MM.1S (cell line): ENCODE results near the gene SAAL1.

ENCODE experiments used
- DNase-seq: peaks from one replicate; pipeline ENCODE4 v3.0.0-alpha.2; 2015
- H2AFZ ChIP-seq: fragments of 300-600 bp; sonication (generic); 2 replicates; pipeline ENCODE4 v1.6.0; 2016; ENCODE audit warnings: antibody characterized with exemption, low read length
- H3F3A ChIP-seq: fragments of 300-600 bp; sonication (generic); 2 replicates; pipeline ENCODE4 v1.6.1; 2016; ENCODE audit warnings: mild to moderate bottlenecking, antibody characterized with exemption, low read length, moderate library complexity, mixed read lengths; ENCODE audit not compliant: insufficient read depth
- H3K27ac ChIP-seq: fragments of 300-600 bp; sonication (generic); 2 replicates; pipeline ENCODE4 v1.5.1; 2016; ENCODE audit warnings: mild to moderate bottlenecking, low read length
- H3K27me3 ChIP-seq: fragments of 300-600 bp; sonication (generic); replicated peaks from 2 replicates; pipeline ENCODE4 v1.6.0; 2016; ENCODE audit warnings: low read length; ENCODE audit not compliant: insufficient read depth
- H3K36me3 ChIP-seq: fragments of 300-600 bp; sonication (generic); replicated peaks from 2 replicates; pipeline ENCODE4 v1.6.1; 2016; ENCODE audit warnings: mild to moderate bottlenecking, low read length, mixed read lengths; ENCODE audit not compliant: insufficient read depth
- H3K4me1 ChIP-seq: fragments of 300-600 bp; sonication (generic); 2 replicates; pipeline ENCODE4 v1.6.1; 2016; ENCODE audit warnings: low read length, mixed read lengths
- H3K4me2 ChIP-seq: fragments of 300-600 bp; sonication (generic); 2 replicates; pipeline ENCODE4 v1.6.0; 2016; ENCODE audit warnings: low read depth, low read length
- H3K4me3 ChIP-seq: fragments of 300-600 bp; sonication (generic); 2 replicates; pipeline ENCODE4 v1.5.1; 2016; ENCODE audit warnings: low read length, mixed read lengths
- H3K79me2 ChIP-seq: fragments of 300-600 bp; sonication (generic); 2 replicates; pipeline ENCODE4 v1.6.1; 2016; ENCODE audit warnings: mixed run types, low read length, mixed read lengths
- H3K9ac ChIP-seq: fragments of 300-600 bp; sonication (generic); 2 replicates; pipeline ENCODE4 v1.6.1; 2016; ENCODE audit warnings: low read length, mixed read lengths
- H3K9me2 ChIP-seq: fragments of 300-600 bp; sonication (generic); replicated peaks from 2 replicates; pipeline ENCODE4 v1.6.1; 2016; ENCODE audit warnings: mild to moderate bottlenecking, low read length, mixed read lengths; ENCODE audit not compliant: insufficient read depth
- H3K9me3 ChIP-seq: fragments of 300-600 bp; sonication (generic); replicated peaks from 2 replicates; pipeline ENCODE4 v1.6.1; 2016; ENCODE audit warnings: mild to moderate bottlenecking, low read length, mixed read lengths; ENCODE audit not compliant: insufficient read depth
- H4K20me1 ChIP-seq: fragments of 300-600 bp; sonication (generic); 2 replicates; pipeline ENCODE4 v1.6.1; 2016; ENCODE audit warnings: mild to moderate bottlenecking, low read length, moderate library complexity, mixed read lengths; ENCODE audit not compliant: insufficient read depth
- EZH2 ChIP-seq: fragments of 300-600 bp; sonication (generic); optimal IDR thresholded peaks from 2 replicates; pipeline ENCODE3; 2017; ENCODE audit warnings: low read depth, mild to moderate bottlenecking, antibody characterized with exemption, low read length, mixed read lengths
- EZH2phosphoT487 ChIP-seq: fragments of 300-600 bp; sonication (generic); IDR thresholded peaks from 2 replicates; pipeline ENCODE4 v1.6.1; 2018; ENCODE audit warnings: antibody characterized with exemption, low read length
- TF ChIP-seq, protein P1 (sequence below): fragments of 300-600 bp; sonication (generic); IDR thresholded peaks from 2 replicates; pipeline ENCODE4 v1.5.1; 2016; ENCODE audit warnings: antibody characterized with exemption, low read length, mixed read lengths

SAAL1 gene

GRCh38 chr11:18061351-18061750 is 44.5 kb downstream of the SAAL1 start:
- TF ChIP-seq, protein P1, sequence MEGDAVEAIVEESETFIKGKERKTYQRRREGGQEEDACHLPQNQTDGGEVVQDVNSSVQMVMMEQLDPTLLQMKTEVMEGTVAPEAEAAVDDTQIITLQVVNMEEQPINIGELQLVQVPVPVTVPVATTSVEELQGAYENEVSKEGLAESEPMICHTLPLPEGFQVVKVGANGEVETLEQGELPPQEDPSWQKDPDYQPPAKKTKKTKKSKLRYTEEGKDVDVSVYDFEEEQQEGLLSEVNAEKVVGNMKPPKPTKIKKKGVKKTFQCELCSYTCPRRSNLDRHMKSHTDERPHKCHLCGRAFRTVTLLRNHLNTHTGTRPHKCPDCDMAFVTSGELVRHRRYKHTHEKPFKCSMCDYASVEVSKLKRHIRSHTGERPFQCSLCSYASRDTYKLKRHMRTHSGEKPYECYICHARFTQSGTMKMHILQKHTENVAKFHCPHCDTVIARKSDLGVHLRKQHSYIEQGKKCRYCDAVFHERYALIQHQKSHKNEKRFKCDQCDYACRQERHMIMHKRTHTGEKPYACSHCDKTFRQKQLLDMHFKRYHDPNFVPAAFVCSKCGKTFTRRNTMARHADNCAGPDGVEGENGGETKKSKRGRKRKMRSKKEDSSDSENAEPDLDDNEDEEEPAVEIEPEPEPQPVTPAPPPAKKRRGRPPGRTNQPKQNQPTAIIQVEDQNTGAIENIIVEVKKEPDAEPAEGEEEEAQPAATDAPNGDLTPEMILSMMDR = no peak
- TF ChIP-seq EZH2 = no peak
- DNase-seq = no peak
- Histone ChIP-seq H3K9me3 (no peaks in the 10 kb centered on the region), H3K27ac (no peak overlapping the region), H3F3A (no peaks in the 10 kb centered on the region), H3K79me2 (no peaks in the 10 kb centered on the region), H3K9me2 (no peaks in the 10 kb centered on the region), H3K36me3 (no peaks in the 10 kb centered on the region), H3K9ac (no peak overlapping the region), H3K4me1 (no peaks in the 10 kb centered on the region), H4K20me1 (no peaks in the 10 kb centered on the region), H3K27me3 (no peaks in the 10 kb centered on the region), H2AFZ (no peak overlapping the region), H3K4me2 (no peak overlapping the region), H3K4me3 (no peak overlapping the region)

DNA sequence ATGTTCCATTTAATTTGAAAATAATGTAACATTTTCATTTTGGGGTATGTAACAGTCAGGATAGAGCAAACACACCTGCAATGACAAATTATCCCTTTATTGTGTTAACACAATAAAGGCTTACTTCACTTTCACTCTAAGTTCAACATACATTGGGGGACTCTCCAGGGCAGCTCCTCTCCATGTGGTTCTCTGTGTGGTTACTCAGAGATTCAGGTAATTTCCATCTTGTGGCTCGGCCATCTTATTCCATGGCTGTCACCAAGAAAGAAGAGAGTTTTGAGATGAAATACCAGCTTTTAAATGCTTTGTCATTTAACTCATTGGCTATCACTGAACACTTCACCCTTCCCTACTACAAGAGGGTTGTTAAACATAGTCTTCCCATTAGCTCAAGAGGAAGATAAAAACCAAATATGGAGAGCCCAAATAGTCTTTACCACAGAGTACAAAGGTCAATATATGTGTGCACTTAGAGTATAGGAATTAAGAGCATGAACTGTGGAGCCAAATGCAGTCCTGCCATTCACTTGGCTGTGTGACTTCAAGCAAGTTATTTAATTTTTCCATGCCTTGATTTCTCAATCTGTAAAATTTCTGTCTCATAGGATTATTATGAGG is 49.2 kb downstream of the SAAL1 start:
- H3K9ac ChIP-seq = no peak overlapping the region
- no peak for TF ChIP-seq EZH2
- no peak for TF ChIP-seq EZH2phosphoT487
- TF ChIP-seq, protein P1 = no peak
- H3K27ac ChIP-seq = no peak overlapping the region
- H3K36me3 ChIP-seq = no peaks in the 10 kb centered on the region
- no peaks in the 10 kb centered on the region for H3K4me1 ChIP-seq
- H3F3A ChIP-seq = no peaks in the 10 kb centered on the region
- no peaks in the 10 kb centered on the region for H3K9me3 ChIP-seq
- no peak overlapping the region for H3K4me3 ChIP-seq
- no peaks in the 10 kb centered on the region for H3K79me2 ChIP-seq
- no peak overlapping the region for H3K4me2 ChIP-seq
- H4K20me1 ChIP-seq = no peaks in the 10 kb centered on the region
- no peak overlapping the region for H2AFZ ChIP-seq
- H3K27me3 ChIP-seq = no peaks in the 10 kb centered on the region
- no peak for DNase-seq
- no peaks in the 10 kb centered on the region for H3K9me2 ChIP-seq

DNA sequence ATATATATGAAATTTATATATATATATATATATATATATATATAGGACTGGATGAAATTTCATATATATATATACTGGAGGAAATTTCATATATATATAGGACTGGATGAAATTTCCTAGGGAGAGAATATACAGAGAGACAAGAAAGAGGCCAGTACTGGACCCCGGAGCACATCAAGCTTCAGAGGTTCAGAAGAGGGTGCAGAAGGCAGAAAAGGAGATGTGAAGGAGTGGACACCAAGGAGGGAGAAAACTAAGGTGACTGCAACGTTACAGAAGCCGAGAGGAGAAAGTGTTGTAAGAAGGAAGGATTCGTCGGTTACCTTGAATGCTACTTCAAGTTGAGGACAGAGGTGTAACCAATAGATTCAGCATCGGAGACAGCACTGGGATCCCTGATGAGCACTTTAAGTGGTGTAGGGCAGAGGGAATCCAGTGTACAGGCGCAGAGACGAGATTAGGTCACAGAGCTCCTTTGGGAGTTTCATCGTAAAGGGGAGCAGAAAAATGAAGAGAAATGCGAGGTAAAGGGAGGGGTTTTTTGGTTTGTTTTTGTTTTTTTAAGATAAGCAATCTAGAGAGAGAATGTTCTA is 51.3 kb downstream of the SAAL1 start:
- TF ChIP-seq, protein P1 = no peak
- TF ChIP-seq EZH2 (no peak), EZH2phosphoT487 (no peak)
- Histone ChIP-seq H2AFZ (no peak overlapping the region), H3K4me1 (no peaks in the 10 kb centered on the region), H3K27ac (no peak overlapping the region), H3K4me3 (no peak overlapping the region), H3K79me2 (no peaks in the 10 kb centered on the region), H4K20me1 (no peaks in the 10 kb centered on the region), H3K4me2 (no peak overlapping the region), H3K9me3 (no peaks in the 10 kb centered on the region), H3K27me3 (no peaks in the 10 kb centered on the region), H3F3A (no peaks in the 10 kb centered on the region), H3K9ac (no peak overlapping the region), H3K9me2 (no peaks in the 10 kb centered on the region), H3K36me3 (no peaks in the 10 kb centered on the region)
- no peak for DNase-seq
